ENCODE data around the gene KIF5A.
"Not testable (repeated sequence)": the region's sequence is repeated elsewhere in the genome, so short reads cannot be mapped to it uniquely, and the experiment has no call there.

KIF5A gene

GRCh38 chr12:57617942-57618341 is 68.1 kb downstream of the KIF5A start:
- DNase-seq, result no peak

DNA sequence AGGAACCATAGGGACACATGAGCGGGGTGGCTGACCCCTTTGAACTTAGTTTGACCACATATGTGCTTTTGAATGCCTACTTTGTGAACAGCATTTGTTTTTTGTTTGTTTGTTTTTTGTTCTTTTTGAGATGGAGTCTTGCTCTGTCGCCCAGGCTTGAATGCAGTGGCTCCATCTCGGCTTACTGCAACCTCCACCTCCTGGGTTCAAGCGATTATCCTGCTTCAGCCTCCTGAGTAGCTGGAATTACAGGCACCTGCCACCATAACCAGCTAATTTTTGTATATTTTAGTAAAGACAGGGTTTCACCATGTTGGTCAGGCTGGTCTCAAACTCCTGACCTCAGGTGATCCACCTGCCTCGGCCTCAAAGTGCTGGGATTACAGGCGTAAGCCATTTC is 68.6 kb downstream of the KIF5A start:
- DNase-seq, result not testable (repeated sequence)

GRCh38 chr12:57618966-57619433 is 69.2 kb downstream of the KIF5A start:
- no peak for DNase-seq

- DNase-seq, result no peak
Measured at GRCh38 chr12:57619434-57620244, 69.8 kb downstream of the KIF5A start.

- DNase-seq, result no peak
Measured at GRCh38 chr12:57620245-57620935, 70.5 kb downstream of the KIF5A start.

- no peak for DNase-seq
Measured at GRCh38 chr12:57620936-57621496, 71.2 kb downstream of the KIF5A start.

- DNase-seq, result peak in 24 of 56 donors; percentile 15 to 69 (median 37)
Measured at GRCh38 chr12:57621497-57622292, 71.9 kb downstream of the KIF5A start.

DNA sequence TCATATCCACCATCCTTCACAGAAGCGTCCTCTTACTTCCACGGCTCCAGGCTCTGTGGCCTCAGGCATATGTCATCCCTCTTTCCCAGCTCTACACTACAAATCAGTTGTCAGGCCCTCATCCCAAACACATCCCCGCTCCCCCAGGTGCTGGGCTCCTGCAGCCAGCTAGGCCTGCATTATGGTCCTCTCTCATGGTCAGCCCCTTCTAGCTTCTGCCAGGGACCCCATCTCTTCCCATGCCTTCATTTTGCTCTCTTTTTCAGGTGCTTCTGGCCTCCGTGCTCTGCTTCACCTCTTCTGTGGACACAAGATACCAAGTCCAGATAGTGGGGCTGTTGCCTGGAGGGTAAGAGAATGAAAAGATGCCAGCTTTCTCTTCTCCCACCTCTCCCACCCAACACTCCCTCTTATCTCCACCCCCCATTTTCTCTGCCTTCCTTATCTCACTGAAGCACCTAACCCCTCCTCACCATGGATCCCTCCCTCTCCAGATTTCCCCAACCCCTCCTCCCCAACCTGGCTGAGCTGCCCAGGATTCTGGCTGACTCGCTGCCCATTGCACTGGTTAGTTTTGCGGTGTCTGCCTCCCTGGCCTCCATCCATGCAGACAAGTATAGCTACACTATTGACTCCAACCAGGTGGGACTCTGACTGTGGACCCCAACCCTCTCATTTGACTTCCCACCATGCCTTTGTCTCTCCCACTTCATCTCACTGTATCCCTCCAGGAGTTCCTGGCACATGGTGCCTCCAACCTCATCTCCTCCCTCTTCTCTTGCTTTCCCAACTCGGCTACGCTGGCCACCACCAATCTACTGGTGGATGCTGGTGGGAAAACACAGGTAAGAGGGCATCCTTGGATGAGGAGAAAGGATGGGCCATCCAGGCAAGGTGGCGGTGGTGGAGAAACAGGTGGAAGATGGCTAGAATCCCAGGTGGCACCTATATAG is 72.7 kb downstream of the KIF5A start:
- no peak for DNase-seq

DNA sequence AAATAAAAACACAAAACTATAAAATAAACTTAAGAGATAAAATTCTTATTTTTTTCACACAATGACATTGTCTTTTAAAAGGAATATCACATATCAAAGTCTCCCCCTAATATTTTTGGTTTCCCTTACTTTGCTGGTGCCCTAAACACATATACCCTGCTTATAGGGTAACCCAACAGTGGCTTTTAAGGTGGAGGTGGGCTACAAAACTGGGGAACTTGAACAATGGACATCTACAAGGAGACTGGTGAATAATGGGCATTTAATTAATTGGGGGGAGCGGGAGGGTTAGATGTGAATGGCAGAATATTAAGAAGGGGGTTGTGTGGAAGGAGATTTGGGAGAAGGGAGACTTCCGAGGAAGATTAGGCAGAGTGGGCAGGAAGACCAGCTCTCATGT is 73.5 kb downstream of the KIF5A start:
- no peak for DNase-seq

DNA sequence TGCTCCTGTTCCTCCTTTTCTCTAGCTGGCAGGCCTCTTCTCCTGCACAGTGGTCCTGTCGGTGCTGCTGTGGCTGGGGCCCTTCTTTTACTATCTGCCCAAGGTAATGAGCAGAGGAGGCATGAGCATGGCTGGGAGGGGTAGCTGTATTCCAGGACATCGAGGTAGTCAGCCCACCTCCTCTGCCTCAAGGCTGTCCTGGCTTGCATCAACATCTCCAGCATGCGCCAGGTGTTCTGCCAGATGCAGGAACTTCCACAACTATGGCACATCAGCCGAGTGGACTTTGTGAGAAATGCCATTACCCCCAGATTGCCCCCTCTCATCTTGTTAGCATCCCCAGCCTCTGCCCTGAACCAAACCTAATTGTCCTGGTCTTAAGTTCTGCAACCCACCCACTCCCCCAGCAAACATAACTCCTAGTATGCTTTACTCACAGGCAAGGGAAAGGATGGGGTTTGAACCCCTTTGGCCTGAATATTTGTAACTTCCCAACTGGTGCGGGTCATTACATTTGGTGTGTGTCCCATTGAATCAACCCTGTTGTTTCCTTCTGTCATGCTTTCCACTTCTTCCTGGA is 74.1 kb downstream of the KIF5A start:
- no peak for DNase-seq

DNA sequence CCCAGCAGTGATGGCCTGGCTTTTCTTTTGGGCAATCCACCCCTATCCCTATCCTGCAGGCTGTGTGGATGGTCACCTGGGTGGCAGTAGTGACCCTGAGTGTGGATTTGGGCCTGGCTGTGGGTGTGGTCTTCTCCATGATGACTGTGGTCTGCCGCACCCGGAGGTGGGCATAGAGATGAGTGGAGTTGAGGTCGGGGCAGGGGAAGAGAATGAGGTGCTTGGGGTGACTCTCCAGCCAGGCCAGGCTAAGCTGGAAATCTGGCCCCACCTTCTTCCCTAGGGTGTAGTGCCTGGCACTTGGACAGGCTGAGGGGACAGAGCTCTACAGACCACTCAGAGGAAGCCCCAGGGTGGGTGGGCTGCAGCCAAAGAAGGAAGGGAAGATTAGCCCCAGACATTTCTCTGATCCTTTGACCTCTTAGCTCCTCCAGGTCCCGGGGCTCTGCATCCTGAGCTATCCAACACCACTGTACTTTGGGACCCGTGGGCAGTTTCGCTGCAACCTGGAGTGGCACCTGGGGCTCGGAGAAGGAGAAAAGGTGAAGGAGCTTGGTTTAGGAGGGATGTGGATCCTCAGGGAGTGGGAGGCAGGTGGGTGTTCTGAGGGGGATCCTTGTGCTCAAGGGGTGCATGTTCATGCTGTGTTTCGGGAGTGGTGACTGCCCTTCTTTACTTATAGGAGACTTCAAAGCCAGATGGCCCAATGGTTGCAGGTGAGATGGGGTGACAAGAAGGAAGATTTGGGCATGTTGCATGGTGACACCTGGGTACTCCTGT is 74.8 kb downstream of the KIF5A start:
- no peak for DNase-seq

- no peak for DNase-seq
Measured at GRCh38 chr12:57625261-57626032, 75.6 kb downstream of the KIF5A start.

DNA sequence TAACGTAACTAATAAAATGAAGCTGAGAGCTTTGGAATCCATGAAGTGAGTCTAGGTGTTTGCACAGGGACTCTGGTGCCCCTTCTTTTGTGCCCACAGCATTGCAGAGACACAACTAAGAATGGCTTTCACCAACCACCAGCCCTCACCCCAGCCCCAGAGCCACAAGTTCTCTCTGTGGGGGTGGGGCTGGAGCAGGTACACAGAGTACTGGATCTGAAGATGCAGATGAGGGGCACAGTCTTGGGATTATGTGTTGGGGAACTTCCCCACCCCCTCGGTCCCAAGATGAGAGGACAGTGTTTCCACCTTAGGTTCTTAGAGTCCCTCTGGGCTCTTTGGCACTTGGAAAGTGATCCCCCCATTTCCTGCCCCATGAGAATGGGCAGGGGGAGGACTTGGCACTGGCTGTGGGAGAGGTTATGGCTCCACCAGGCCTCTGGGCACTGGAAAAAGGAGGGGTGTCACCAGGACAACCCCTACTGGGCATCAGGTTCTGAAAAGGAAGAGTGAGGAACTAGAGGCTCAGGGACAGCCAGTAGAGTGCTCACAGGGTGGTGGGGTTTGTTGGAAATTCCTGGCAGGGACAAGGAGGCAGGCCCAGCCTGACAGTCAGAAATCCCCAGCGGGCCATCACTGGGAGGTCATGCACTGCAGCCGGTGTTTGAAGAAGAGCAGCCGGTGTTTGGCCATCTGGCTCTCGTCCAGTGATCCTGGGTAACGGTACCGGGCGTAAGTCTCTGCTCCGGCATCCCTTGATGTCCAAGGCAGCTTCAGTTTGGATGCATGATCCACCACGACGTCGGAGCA is 76.5 kb downstream of the KIF5A start:
- DNase-seq, result no peak

DNA sequence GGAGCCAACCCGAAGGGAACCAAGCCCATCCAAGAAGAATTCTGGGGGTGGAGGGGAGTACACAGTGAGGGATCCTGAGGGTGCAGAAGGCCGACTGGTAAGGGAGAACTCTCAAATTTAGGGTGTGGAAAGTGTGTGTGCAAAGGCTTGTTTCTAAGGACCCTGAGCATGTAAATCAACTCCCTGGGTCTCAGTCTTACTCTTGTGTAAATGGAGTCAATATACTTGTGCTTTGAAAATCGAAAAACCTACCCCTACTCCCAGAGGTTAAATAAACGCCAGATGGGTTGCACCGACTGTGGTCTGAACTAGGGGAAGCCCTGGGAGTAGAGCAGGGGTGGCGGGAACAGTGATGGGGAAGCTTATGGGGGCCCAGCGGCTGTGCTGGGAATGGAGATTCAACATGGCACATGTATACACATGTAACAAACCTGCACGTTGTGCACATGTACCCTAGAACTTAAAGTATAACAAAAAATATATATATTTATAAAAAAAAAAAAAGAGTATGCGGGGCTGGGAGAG is 77.1 kb downstream of the KIF5A start:
- DNase-seq, result no peak

DNA sequence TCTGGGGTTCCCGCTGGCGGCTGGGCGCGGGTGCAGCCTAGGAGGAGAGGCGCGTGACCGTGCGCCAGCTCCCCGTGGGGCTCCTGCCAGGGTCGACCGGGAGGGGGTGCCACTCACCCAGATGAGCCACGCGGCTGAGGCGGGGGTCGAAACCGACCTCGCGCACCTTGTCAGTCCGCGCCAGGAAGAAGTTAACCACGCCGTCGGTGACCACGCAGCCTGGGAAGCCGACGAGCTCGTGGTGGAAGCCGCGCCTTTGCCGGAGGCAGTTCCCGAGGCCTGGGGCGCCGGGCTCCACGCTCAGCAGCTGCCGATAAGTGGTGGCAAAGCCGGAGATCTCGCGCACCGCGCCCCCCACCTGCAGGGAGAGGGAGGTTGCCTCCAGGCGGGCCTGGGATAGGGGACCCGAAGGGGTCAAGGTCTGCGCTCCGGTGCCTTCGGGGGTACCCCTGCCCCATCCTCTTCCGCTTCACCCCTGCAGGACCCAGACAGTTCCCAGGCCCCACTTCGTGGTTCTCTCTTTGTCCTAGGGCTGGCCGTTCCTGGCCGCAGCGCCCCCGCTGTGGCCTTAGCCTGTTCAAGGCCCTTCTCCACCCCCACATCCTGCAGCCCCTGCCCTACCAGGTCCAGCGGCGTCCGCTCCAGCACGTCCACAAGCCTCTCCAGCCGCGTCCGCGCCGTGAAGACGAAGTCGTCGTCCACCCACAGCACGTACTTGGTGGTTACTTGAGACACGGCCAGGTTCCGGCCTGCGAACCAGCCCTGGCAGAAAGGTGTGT is 77.8 kb downstream of the KIF5A start:
- no peak for DNase-seq
